Cerebellar cortex (tissue), 1 donor: ENCODE measurements around the gene AP2B1.
"Not testable (repeated sequence)": the region's sequence is repeated elsewhere in the genome, so short reads cannot be mapped to it uniquely, and the experiment has no call there.

Source experiments
- DNase-seq: peaks from one replicate; pipeline ENCODE4 v3.0.0-alpha.2; 2015; ENCODE audit warnings: low spot score

The AP2B1 gene

DNA sequence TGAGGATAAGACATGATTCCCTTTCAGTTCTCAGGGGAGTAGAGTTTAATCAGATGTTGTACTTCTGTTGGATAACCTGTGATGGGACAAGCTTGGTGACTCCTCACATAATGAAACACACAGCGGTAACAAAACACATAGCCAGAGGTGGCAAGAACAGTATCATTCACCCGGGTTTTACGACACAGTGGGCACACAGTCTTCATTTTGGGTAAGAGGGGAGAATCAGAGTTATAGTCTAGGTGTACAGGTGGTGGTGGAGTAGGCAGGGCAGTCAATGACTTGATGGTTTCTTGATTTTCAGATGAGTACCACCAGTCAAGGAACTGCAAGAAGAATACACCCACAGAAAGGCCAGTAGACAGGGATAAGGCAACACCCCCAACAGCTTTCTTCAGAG is 11.4 kb upstream of the AP2B1 start:
- DNase-seq, result no peak

DNA sequence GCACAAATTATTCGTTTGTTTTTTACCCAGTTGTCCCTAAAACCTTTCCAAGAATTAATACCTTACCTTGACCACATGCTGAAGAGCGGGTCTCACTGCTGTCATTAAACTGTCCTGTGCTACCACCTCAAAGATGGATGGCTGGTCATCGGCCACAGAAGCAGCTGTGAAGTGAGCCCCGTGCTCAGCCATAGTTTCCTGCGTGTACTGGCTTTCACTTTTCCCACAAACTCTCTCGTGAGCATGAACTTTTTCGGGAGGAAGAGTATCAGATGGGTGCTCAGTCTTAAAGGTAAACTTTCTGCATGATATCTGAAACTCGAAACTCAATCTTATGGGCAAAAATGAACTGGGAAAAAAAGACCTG is 9.3 kb upstream of the AP2B1 start:
- DNase-seq, result peak; percentile 18

DNA sequence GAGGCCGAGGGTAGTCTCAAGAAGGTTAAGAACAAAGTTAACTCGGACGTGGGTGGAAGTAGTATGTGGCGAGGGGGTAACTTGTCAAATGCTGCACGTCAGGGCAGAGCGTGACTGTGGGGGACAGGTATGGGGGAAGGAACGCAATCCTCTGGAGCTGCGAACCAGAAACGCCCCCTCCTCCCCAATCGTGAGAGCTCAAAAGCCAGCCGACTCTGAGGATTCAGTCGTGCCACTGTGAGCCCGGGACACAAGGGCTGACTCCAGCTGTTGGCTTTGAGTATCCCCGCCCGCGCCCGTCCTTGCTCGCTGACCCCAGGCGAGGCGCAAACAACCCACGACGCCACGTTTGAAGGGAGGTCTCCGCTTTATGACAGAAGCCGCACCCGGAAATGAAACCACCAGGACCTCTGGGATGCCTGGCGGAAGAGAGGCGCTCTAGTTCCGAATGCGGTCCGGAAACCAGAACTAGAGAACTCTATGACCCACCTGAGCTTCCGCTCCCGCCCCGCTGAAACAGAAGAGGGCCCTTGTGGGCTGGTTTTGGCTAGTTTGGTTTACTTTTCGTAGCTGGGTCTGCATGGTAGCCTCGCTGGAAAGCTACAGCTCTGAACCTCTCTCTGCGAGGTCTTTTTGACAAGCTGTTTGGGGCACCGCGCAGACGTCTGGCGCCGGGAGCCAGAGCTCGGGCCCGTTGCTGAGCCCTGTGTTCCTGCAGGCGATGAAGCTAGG is 8.8 kb upstream of the AP2B1 start, which contains the start of gene PEX12:
TSS of gene PEX12 (minus strand) at position 375 of the 732 bp plus-strand sequence. CDS start 550 bp downstream, outside the sequence.
- peak; percentile 98 for DNase-seq

DNA sequence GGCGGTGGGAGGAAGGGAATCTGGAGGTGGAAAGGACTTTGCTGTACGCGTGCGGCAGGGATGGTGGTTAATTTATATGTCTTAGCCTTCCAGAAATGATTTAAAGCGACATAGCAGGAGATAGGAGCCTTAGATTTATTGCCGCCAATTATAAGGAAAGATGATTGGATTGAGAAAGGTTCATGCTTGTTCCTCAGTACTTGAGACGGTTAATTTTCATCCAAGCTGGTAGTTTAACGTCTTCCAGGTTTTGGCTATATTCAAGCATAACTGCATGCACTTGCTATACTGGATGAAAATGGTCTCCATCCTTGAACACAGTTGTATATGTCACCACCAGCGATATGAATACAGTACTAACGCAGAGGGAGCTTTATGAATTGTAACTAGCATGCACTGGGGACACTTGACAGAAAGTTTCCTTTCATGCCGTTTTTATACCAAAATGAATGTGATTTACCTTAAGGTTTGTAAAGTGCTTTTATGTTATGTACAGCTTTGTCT is 8.1 kb upstream of the AP2B1 start:
- no peak for DNase-seq

DNA sequence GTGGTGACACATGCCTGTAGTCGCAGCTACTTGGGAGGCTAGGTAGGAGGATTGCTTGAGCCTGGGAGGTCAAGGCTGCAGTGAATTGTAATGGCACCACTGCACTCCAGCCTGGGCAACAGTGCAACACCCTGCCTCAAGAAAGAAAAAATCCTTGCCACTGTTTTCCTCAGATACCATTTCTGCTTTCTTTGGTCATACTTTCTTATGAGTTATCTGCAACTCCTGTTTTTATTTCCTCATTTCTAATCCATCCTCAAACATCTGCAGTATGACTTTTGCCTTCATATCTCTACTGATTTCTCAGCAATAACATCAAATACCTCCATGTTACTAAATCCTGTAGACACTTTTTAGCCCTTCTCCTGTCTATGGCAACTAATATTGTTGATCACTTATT is 3.1 kb upstream of the AP2B1 start:
- DNase-seq, result no peak

DNA sequence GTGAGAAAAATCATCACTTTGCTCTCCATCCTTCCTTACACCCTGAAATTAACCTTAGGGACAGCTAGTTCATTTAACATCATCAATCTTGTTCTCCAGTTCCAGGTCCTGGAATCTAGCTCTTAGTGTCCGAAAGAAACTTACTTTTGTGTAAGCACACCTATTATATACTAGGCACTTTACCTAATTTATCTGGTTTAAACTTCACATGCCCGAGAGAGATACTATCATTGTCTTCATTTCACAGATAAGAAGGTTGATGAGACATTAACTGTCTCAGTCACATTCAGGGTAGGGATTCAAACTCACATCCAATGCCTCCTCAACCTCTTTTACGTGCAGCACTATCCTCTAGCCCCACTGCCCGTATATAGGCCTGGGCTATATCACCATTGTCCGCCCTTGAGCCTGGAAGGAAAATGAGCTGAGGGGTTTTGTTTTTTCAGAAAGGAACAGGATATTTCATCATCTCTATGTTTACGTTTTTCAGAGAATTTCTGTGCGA is 501 bp upstream of the AP2B1 start:
- no peak for DNase-seq

DNA sequence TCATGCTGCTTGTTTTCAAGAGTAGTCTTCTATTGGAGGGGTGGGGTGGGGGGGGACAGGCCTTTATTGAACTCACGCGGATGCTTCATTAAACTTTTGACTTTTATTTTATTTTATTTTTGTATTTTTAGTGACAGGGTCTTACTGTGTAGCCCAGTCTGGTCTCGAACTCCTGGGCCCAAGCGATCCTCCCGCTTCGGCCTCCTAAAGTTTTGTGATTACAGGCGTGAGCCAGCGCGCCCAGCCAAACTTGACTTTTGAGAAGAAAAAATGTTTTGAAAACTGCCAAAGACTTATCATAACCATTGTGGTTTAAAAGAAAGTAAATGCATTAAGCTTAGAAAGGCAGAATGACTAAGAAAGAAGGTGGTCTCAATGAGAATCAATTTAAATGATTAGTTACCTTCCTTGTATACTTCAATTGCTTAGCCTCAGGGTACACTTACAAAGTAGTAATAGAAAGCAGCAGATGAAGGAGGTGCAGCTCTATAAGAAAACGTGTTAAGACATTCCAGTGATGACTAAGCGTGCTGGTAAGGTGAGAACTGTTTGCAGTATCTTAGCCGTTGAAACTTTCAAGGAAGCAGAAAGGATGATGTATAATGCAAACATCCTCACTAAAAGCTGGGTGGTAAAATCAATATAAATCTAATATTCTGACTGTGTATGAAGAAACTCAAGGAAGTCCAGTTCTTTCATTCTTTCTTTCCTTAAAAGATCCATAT is 1.2 kb downstream of the AP2B1 start:
- DNase-seq, result no peak

DNA sequence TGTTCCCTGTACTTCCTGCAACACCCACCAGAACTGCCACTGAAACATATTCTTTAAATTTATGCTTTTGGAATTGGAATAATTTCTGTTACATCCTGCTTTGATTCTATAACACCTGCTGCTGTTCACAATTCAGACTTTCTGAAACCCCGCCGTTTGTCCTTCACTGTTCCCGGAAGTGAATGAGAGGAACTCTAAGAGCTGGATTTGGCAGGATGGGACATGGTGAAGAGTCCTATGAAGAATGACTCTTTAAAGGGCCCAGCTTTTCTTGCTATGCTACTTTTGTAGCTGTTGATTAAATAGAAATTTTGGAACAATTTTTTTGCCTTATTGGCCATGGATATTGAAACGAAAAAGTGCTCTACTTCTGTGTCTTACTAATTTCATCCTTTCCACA is 8.9 kb downstream of the AP2B1 start:
- DNase-seq, result no peak

DNA sequence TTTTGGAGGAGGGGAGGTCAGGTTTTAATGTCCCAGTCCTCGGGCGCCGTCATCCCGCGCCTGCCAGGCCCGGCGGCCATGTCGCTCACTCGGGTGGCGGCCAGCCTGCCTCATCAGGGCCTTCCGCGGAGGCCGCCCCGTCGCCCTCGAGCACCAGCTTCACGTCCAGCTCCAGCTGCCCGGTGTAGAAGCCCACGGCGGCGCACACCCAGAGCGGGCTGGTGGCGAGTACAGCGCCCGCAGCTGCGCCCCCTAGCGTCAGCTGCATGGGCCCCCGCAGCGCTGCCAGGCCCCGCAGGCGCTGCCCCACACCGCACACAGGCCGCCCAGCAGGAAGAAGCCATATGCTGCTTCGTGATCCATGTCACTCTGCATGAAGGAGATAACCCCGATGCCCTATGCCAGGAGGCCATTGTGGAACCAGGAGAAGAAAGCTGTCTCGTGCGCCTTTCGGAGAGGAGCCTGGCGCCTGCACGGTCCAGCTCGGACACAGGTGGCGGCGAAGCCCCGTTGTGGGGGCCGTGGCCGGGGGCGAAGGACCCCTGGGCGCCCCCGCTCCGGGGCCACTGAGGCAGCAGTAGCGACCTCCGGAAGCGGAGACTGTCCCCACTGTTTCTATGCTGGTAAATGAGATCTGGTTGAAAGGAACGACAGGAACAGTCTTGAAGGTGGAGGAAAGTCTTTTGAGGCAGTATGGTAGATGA is 9.6 kb downstream of the AP2B1 start:
- DNase-seq, result no peak

DNA sequence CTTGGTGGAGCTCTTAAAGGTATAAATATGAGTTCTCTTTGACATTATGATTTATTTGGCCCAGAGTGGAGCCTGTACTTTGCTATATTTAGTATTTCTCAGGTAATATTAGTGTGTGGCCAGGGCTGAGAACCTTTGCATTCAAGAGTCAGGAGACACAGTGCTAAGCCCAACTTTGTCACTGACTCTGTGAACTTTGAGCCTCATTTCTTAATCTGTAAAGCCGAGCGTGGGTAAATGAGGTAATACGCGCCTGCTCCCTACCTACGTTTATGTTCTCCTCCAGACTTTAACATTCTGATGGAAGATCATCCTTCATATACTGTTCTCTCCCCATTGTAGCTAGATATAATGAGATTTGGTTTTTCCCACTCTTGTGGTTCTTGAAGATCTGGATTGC is 10.5 kb downstream of the AP2B1 start:
- no peak for DNase-seq

DNA sequence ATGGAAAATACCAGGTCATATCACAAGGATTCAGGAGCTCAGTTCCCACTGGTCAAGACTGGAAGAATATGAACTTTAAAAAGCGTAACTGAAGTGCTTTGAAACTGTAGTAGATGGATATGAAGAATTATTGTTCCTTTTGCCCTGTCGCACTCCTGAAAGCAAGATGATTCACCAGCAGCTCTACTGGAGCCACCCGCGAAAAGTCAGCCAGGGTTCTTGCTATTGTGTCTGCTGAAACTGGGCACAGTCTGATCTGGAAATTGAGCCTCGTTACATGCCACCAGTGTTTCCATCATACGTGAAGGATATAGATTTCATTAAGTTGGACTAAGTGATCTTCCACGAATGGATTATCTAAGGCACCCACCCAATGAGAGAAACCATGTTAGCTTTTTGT is 16.6 kb downstream of the AP2B1 start:
- no peak for DNase-seq

DNA sequence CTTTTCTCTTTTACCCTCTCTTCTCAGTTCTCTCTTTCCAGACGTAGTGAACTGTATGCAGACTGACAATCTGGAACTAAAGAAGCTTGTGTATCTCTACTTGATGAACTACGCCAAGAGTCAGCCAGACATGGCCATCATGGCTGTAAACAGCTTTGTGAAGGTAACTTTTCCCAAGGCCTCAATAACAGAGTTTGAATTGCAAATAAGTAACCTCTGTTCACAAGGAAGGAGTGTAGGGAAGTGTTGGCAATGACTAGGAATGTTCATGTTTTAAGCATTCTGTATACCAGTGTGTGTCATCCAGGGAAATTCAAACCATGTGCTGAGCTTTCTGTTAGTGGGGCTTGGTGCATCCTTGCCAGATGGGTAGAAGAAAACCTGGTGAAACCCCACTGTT is 18.6 kb downstream of the AP2B1 start:
- no peak for DNase-seq

DNA sequence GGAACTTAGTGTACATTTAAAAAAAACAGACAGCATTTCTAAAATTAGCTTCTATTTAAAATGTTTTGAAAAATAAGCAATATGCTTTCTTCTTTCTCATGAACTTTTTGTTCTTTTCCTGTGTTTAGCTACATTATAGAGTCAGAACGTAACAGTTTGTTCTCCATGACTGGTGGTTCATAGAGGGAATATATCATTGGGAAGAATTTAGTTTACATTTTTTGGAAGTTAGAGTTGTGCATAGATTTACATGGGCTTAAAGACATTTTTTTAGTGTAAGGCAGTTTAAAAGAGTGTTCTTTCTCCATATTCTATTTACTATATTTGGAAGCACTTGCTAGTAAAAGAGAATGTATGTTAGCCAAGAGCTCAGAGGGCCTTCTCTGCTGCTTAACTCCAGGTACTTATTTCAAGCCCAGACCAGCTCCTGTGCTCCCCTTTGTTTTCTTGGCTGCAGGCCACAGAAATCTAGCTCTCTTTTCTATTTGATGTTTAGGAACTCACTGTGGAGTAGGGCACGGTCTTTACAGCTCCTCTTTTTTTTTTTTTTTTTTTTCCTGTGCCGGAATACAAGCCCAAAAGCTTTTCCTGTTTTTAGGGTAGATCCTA is 20.2 kb downstream of the AP2B1 start:
- no peak for DNase-seq

DNA sequence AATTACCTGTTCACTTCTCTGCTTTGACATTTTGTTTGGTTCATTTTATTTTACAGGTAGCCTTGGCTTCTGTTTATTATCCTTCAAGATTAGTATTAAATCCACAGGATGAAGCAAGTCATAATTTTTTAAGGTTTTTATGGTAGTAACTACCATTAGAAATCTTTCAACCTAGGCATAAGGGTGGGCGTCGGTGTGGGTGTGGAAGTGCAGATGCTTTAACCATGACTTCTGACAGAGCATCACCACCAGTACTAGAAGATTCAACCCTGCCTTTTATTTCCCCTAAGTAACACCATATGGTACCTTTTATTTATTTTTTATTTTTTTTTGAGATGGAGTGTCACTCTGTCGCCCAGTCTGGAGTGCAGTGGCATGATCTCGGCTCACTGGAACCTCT is 22.7 kb downstream of the AP2B1 start:
- no peak for DNase-seq

DNA sequence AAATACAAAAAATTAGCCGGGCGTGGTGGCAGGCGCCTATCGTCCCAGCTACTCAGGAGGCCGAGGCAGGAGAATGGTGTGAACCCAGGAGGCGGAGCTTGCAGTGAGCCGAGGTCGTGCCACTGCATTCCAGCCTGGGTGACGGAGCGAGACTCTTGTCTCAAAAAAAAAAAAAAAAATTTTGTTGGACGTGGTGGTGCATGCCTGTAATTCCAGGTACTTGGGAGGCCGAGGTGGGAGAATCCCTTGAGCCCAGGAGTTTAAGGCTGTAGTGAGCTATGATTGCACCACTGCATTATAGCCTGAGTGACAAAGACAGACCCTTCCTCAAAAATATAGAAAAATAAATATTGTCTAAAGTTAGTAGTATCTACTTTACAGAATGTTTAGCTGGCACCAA is 23.6 kb downstream of the AP2B1 start:
- not testable (repeated sequence) for DNase-seq

DNA sequence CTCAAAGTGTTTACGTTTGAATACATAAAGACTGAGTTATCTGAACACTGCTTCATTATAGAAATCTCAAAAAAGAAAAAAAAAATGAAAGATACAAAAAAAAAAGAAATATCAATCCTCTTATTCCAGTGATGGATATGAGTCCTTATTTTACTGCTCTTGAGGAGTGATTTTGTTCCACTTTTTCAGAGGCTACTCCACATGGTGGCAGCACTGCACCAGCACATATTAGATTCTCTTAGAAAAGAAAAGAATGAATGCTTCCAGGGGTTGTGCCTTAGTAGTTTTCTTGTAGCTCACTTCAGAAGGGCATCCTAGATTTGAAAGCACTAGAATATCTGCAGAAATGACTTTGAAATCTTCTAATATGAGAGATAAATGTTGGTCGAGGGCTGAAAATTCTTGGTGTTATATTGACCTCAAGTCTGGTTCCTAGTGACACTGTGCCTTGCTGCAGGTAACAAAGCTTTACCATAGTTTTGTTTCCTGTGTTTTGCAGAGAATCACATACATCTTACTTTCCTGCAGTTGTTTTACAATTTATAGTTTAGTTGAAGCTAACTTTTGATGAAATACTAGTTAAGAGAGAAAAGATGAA is 25.9 kb downstream of the AP2B1 start:
- DNase-seq, result peak; percentile 64

DNA sequence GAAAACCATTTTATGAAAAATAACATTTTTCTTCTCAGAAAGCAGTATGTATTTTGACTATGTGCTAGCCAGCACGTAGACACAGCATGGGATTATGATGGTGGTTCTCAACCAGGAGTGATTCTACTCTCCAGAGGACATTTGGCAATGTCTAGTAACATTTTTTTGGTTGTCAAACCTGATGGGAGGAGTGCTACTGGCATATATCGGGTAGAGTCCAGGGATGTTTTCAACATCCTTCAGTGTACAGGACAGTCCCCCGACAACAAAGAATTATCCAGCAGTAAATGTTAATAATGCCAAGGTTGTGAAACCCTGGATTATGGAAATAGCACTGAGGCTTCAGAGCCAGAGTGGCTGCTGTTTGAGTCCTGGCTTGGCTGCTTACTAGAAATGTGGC is 27.7 kb downstream of the AP2B1 start:
- DNase-seq, result no peak

DNA sequence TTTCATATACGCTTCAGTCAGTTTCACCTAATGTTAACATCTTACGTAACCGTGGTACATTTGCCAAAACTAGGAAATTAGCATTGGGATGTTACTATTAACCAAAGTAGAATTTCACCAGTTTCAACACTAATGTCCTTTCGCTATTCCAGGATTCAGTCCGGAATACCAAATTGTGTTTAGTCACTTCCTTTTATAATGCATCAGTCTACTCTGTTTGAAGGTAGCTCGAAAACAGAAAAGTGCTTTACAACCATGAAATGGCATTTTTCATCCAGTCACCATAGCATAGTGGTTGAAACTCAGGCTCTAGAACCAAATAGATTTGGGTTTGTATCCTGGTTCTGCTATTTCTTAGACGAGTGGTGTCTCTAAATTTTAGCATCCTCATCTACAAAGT is 29.4 kb downstream of the AP2B1 start:
- DNase-seq, result no peak

DNA sequence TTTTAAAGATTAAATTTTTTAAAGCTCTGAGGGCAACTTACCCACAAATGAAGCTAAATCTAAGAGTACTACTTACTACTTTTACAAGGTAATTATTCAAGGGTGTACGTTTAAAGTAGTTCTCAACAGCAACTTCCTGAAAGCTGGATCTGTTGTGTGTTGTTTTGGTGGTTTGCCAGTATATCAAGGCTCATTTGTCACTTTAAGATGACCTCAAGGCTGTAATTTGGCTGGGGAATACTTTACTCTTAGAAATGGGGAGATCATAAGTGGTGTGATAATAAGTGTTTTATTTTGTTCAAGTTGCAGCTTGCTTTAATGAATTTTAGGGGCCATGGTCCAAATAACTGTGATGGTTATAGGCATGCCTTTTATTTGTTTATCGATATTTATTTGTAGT is 30.4 kb downstream of the AP2B1 start:
- no peak for DNase-seq

DNA sequence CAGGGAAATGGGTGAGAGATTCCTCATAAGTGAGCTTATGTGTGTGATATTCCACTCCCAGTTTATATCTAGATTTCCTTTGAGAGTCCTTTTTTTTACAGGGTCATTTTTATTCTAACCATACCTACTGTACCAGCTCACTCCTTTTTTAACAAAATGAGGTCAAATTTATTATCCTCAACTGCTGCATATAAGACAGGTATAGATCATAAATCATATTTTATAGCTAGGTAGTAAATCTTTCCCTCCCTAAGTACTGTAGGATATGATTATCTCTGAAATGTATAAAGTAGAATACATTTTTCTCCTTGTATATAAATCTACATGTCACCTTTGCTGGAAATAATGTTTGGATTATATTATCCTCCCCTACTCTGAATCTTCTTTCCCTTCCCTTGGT is 31.5 kb downstream of the AP2B1 start:
- no peak for DNase-seq

DNA sequence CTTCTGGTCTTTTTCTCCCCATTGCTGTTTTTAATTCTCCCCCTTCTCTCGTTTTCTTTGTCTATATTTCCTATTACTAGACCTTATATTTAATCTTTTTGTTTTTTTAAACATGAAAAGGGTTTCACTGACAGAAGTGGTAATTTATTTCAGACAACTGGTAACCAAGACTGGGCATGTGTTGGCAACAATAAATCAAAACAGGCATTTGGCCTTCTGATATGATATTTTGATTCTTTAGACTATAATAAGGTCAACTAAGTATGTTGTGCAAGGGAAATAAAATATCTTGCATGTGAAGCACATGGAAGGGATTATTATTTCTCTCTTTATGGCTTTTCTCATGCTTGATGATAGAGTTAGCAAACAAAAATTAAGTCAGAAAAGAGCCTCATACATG is 34.6 kb downstream of the AP2B1 start:
- DNase-seq, result no peak

DNA sequence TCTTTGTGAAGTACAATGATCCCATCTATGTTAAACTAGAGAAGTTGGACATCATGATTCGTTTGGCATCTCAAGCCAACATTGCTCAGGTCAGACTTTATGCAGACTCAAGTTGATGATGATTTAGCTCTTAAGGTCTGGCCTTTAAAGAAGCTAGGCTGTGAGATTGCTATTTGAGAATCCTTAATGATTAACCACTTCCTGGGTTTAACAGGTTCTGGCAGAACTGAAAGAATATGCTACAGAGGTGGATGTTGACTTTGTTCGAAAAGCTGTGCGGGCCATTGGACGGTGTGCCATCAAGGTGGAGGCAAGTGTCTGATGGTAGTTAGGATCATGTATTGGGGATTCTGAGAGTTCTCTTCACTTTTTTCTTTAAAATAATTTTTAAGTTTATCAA is 40.3 kb downstream of the AP2B1 start:
- no peak for DNase-seq
